ENCODE results near the gene ATP2B3.

ATP2B3 gene

DNA sequence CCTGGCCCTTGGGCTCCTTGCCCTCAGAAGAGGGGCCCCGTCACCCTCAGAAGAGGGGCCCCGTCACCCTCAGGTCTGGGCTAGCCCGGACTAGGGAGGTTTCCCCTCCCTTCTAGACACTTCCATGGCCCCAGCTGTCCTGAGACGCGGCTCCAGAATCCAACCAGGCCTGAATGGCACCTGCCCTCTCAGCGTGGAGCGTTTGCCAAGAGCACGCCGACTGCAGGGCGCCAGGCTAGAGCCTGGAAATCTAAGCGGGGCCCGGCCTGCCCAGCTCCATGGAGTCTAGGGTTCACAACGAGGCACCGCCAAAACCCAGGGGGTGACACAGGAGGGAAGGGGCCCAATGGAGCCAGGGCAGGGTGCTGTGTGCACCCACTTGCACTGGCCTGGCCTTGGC, 7.8 kb upstream of the ATP2B3 start:
- DNase-seq (ENCODE audit: low spot score) = no peak

- DNase-seq (ENCODE audit: low spot score) = no peak
These were observed 7.1 kb upstream of the ATP2B3 start for GRCh38 chrX:153510383-153510782.

GRCh38 chrX:153511784-153512500, 5.5 kb upstream of the ATP2B3 start:
- DNase-seq (ENCODE audit: low spot score) = no peak

GRCh38 chrX:153512501-153512893, 4.9 kb upstream of the ATP2B3 start:
- no peak for DNase-seq (ENCODE audit: low spot score)

DNA sequence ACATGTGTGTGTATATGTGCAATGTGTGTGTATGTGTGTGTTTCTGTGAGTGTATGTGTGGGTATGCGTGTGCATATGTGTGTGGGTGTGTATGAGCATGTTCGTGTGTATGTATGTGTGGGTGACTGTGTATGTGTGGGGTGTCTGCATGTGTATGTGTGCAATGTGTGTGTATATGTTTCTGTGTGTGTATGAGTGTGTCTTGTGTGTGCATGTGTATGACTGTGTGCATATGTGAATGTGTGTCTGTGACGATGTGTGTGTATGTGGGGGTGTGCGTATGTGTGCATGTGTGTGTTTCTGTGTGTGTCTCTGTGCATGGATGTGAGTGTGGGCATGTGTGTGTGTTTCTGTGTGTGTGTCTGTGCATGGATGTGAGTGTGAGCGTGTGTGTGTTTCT, 4.2 kb upstream of the ATP2B3 start:
- DNase-seq (ENCODE audit: low spot score) = no peak

DNA sequence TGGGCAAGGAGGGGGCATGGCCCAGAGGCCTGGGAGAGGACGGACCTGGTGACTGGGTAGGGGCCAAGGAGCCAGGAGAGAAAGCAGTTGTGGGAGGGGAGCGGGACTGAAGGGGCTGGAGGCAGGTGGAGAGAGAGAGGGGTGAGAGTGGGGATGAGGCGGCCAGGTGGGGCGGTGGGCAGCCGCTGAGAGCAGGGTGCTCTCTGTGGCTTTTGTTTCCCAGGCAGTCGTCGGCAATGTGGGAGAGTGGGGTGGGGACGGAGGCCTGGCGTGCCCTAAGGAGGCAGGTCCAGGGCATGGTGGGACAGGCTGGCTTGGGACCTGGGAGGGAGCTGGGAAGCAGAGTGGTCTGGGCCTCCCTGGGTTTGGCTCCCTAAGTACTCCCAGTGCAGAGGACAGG, 3.2 kb upstream of the ATP2B3 start:
- DNase-seq (ENCODE audit: low spot score) = no peak

DNA sequence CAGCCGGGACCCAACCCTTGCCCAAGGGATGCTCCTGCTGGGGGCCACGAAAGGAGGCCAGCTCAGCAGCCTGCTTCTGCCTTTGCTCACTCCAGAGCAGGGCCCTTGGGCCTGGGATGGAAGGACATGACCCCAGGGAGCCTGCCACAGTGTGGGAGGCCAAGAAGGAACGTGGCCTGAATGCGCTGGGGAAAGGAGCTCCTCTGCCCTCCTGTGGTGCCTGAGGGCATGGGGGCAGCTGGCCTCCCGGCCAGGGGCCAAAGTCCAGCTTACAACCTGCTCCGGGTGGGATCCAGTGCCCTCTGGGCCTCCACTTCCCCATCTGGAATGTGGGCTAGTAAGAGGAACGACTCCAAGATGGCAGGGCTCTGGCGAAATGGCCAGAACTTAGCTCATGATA, 2.0 kb upstream of the ATP2B3 start:
- no peak for DNase-seq (ENCODE audit: low spot score)

- DNase-seq (ENCODE audit: low spot score) = no peak
These were observed 1.4 kb upstream of the ATP2B3 start for GRCh38 chrX:153516073-153516472.

- no peak for DNase-seq (ENCODE audit: low spot score)
These were observed 748 bp downstream of the ATP2B3 start for GRCh38 chrX:153517946-153518834.

DNA sequence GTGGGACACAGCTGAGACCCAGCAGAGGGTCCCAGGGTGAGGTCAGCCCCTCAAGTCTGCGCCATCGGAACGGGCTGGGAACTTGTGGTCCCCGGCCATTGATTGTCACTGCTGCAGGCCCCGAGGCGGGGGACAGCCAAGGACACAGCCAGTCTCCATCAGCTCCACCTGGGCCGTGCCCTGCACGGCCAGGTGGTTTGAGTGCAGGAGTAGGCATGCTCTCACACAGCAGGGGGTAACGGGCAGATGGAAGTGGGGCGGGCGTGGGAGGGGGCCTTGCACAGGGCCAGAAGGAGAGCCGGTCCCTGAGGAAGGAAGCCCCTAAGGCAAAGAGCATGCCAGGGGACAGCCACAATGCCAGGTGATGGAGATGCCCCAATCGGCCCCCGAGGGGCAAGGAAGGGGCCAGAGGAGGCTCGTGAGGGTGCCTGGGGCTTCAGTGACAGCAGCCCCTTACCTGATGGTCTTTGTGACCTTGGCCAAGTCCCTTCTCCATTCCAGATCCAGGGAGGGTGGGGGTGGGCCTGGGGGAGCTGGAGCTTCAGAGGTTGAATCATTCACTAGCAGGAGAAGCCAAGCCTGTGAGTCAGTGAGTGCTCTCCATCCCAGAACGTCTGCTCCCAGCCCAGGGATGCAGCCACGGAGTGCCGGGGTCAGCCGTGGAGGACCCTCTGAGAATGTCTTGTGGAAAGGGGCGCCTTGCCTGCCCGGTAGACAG, 2.3 kb downstream of the ATP2B3 start:
- DNase-seq (ENCODE audit: low spot score) = no peak

DNA sequence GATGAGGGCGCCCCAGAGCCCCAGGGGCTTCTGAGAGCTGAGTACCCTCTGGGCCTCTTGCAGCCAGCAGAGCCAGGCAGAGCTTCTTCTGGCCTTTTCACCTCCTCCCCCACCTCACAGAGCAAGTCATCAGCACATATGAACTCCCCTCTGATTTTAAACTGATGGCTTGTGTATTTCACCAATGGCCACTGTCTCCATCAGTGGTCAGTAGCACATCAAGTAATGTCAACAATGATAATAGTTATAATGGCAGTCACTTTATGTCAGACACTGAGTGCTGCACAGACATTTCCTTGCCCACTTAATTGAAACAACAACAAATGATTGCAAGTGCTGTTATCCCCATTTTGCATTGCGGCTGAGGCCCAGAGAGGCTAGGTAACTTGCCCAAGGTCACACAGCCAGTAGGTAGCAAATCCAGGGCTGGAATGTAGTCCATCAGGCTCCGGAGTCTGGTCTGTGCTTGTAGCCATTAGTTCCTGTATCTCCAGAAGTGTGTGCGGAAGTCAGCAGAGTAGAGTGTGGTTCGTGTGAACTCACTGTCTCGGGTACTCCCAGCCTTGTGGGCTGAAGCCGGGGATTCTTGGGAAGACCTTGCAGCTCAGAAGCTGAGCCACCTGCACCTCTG, 3.0 kb downstream of the ATP2B3 start:
- DNase-seq (ENCODE audit: low spot score) = no peak

- no peak for DNase-seq (ENCODE audit: low spot score)
These were observed 3.6 kb downstream of the ATP2B3 start for GRCh38 chrX:153521034-153521433.

- DNase-seq (ENCODE audit: low spot score) = no peak
These were observed 4.8 kb downstream of the ATP2B3 start for GRCh38 chrX:153522259-153522658.

- DNase-seq (ENCODE audit: low spot score) = no peak
These were observed 5.8 kb downstream of the ATP2B3 start for GRCh38 chrX:153523269-153523668.

DNA sequence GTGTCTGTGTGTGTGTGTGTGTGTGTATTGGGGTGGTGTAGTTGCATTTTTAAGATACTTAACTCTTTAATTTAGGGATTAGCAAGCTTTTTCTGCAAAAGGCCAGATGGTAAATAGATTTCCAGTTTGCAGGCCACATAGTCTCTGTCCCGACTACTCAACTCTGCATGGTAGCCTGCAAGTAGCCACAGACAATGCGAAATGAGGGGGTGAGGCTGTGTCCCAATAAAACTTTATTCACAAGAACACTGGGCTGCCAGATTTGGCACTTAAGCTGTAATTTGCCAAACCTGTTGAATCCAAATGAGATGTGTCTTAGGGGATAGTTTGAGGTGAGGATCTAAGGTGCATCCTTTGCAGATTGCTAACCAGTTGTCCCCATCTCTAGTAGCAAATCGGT, 6.8 kb downstream of the ATP2B3 start:
- no peak for DNase-seq (ENCODE audit: low spot score)

DNA sequence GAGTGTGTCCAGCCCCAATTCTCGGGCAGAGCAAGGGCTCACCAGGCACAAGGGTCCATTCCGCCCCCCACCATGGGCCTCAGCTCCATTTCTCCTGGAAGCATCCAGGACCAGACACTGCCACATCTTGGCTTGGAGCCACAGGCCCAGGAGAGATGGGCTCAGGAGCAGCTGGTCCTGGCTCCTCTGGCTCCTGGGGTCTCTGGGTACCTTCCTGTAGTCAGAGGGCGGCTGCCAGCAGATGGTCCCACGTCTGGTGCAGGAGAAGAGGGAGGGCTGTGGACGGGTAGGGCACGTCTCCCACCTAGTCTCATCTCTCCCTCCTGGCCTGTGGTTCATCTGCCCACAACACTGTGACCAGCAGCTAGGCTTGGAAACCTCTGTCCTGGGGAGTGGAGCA, 8.0 kb downstream of the ATP2B3 start:
- no peak for DNase-seq (ENCODE audit: low spot score)

- DNase-seq (ENCODE audit: low spot score) = no peak
These were observed 8.6 kb downstream of the ATP2B3 start for GRCh38 chrX:153526042-153526441.

GRCh38 chrX:153526801-153527200, 9.4 kb downstream of the ATP2B3 start:
- no peak for DNase-seq (ENCODE audit: low spot score)

DNA sequence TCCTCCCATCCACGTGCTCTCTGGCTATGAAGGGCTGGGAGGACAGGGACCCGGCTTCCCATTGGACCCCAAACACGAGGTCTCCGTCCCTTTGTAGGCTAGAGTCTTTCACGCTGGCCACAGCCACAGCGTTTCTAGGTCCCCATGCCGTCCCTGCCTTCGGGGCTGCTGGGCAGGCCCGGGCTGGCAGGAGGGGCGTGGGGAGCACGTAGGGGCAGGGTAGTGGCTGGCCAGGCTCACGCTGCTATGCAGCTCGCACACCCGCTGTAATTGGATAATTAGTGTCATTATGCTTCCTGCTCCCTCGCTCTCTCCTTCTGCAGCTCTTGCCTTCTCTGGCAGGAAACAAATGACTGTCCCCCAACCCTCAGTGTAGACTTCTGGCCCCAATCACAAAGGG, 9.8 kb downstream of the ATP2B3 start:
- DNase-seq (ENCODE audit: low spot score) = no peak

DNA sequence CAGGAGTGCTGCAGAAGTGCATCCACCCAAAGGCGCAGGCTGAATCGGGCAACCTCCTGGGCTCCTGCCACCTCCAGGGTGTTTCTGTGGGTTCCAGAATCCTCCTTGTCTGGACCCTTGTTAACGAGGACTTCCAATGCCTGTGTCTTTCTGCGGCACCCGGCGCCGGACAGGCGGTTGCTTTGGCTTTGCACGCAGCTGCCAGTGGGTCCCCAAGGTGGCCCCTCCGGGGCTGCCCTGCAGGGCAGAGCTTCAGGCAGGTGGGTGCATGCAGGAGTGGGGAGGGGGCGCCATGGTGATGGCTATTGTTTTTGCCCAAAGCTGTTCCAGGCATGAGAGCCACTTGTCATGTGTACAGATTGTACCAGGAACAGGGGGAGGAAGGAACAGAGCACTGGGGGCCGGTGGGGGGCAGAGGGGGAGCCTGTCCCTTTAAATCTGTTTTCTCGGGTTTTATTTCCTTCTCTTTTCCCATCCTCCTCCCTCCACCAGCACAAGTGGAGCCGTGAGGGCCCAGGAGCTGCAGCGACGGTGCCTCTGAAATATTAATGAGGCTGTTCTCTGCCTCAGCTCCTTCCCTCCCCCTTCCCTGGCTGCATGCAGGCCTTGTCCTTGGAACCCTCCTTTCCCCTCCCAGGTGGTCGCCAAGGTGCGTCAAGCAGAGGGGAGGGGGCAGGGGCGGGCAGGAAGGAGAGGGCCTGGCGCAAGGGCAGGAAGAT, 13.1 kb downstream of the ATP2B3 start:
- DNase-seq (ENCODE audit: low spot score) = no peak

DNA sequence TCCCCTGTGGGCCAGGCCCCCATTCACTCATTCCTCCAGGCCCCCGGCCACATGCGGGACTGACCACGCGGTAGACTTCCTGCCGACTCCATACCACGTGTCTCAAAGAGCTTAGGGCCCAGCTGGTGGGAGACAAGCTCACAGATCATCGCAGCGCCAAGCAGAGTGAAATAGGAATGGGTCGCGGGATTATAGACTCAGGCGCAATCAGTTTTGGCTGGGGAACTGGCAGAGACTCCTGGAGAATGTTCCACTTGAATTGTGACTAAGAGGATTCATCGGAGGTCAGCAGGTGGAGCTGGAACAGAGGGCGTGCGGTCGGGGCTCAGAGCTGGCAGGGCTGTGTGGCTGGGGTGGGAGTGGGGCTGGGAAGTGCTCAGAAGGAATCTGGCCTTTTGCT, 15.6 kb downstream of the ATP2B3 start:
- DNase-seq (ENCODE audit: low spot score) = no peak

DNA sequence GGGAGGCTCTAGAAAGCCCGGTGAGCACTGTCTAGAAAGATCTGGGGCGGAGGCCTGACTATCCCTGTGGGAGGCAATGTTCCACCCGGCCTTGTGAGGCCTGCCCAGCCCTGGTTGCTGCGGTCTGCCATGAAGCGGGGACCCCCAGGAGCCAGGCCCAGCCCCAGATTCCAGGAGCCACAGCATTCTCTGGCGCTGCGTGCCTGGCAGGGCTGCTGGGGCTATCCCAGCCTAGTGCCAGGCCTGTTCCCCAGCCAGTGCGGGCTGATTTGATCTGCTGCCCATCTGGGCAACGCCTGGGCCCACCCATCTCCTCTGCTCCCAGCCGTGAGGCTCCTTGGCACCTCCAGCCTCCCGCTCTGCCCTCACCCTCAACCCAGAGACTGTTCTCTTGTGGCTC, 19.6 kb downstream of the ATP2B3 start:
- DNase-seq (ENCODE audit: low spot score) = no peak

Data from hematopoietic multipotent progenitor cell treated with erythropoietin and hydrocortisone succinate and interleukin-3 and kit ligand, for 15 days (in vitro differentiated cells).